Effector CD4-positive, alpha-beta T cell (primary cell): ENCODE results near the gene CPHXL. TPM values are rescaled to one million over a fixed set of nuclear protein-coding genes. Genes with fewer than 3 reads are reported as not detected.
A peak's percentile ranks its signal among the peaks of the same experiment; 100 is the strongest.

Source experiments
- DNase-seq: peaks from one replicate; pipeline ENCODE4 v3.0.0-alpha.2; 2020
- total RNA-seq: gene quantifications from one replicate; lab custom pipeline; 2026; lab: John Stamatoyannopoulos, UW

CPHXL gene
- total RNA-seq = not detected

GRCh38 chr16:75726390-75726789 is at the start of gene CPHXL:
Gene CPHXL, minus strand, starts transcription at chr16:75726490. Its CDS starts 48 bp downstream, at chr16:75726442.
- DNase-seq = no peak

GRCh38 chr16:75774197-75774596 is 47.9 kb upstream of the CPHXL start:
- no peak for DNase-seq

GRCh38 chr16:75770051-75770450 is 43.8 kb upstream of the CPHXL start:
- DNase-seq = no peak

GRCh38 chr16:75764154-75764768 is 38.0 kb upstream of the CPHXL start:
- DNase-seq = peak; percentile 32

- no peak for DNase-seq
Measured at GRCh38 chr16:75763204-75763603, 36.9 kb upstream of the CPHXL start.

GRCh38 chr16:75762746-75763145 is 36.5 kb upstream of the CPHXL start:
- DNase-seq = no peak

GRCh38 chr16:75761108-75761507 is 34.8 kb upstream of the CPHXL start:
- DNase-seq = no peak

- DNase-seq = no peak
Measured at GRCh38 chr16:75760018-75760519, 33.8 kb upstream of the CPHXL start.

GRCh38 chr16:75758215-75758614 is 31.9 kb upstream of the CPHXL start:
- no peak for DNase-seq

- no peak for DNase-seq
Measured at GRCh38 chr16:75754141-75754540, 27.9 kb upstream of the CPHXL start.

- DNase-seq = no peak
Measured at GRCh38 chr16:75750528-75750927, 24.2 kb upstream of the CPHXL start.

GRCh38 chr16:75746359-75746758 is 20.1 kb upstream of the CPHXL start:
- no peak for DNase-seq

- no peak for DNase-seq
Measured at GRCh38 chr16:75745823-75746222, 19.5 kb upstream of the CPHXL start.

- no peak for DNase-seq
Measured at GRCh38 chr16:75745242-75745641, 19.0 kb upstream of the CPHXL start.

GRCh38 chr16:75742424-75743047 is 16.2 kb upstream of the CPHXL start:
- no peak for DNase-seq

- DNase-seq = no peak
Measured at GRCh38 chr16:75733305-75734211, 7.3 kb upstream of the CPHXL start.

- DNase-seq = no peak
Measured at GRCh38 chr16:75732871-75733270, 6.6 kb upstream of the CPHXL start.

GRCh38 chr16:75727221-75727620 is 931 bp upstream of the CPHXL start:
- no peak for DNase-seq

GRCh38 chr16:75718452-75718851 is 7.8 kb downstream of the CPHXL start:
- DNase-seq = no peak

- DNase-seq = no peak
Measured at GRCh38 chr16:75714661-75715060, 11.6 kb downstream of the CPHXL start.

GRCh38 chr16:75710344-75710743 is 15.9 kb downstream of the CPHXL start:
- DNase-seq = no peak

GRCh38 chr16:75703306-75703705 is 23.0 kb downstream of the CPHXL start:
- no peak for DNase-seq

GRCh38 chr16:75702242-75702641 is 24.0 kb downstream of the CPHXL start:
- no peak for DNase-seq

- DNase-seq = no peak
Measured at GRCh38 chr16:75701361-75701760, 24.9 kb downstream of the CPHXL start, which contains the start of gene DUXB. Gene DUXB, minus strand, starts transcription at chr16:75701461. Its CDS starts 43 bp downstream, at chr16:75701418.
